ENCODE data around the gene UMOD. TPM values are rescaled to one million over a fixed set of nuclear protein-coding genes. Genes with fewer than 3 reads are reported as not detected.

UMOD gene
- total RNA-seq, 6 donors from 2014 or later = not detected

DNA sequence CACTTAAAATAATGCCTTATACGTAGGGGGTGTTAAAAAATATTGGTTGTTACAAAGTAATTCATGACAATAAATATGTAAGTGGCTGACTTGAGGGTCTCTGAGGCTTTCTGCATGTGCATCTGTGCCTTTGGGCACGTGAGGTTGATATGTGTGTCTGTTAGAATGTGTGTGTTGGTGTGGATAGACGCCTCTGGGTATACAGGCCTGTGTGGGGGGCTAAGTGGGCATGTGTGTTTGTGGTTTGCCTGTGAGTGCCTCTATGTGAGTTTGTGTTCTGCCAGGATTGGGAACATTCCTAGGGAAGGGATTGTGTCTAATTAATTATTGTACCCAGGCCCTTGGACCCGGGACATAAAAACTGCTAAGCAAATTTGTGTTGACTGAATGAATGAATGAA is 44.2 kb downstream of the UMOD start:
- 67 to 70% methylated on average over 4 of the region's 4 CpGs for WGBS, 2 donors
- Histone ChIP-seq H3K36me3 (no peaks in the 10 kb centered on the region), H3K27me3 (no peaks in the 10 kb centered on the region), H3K9me3 (no peaks in the 10 kb centered on the region), H3K4me1 (no peaks in the 10 kb centered on the region), H3K4me3 (no peak overlapping the region), H3K27ac (no peak overlapping the region)
- TF ChIP-seq CTCF (IDR thresholded peaks at IDR 0.05) (no peak), EP300 (IDR thresholded peaks at IDR 0.05) (no peak)
- DNase-seq (no peak), ATAC-seq (ENCODE audit: low FRiP score in 2 of 2) (no peak)

DNA sequence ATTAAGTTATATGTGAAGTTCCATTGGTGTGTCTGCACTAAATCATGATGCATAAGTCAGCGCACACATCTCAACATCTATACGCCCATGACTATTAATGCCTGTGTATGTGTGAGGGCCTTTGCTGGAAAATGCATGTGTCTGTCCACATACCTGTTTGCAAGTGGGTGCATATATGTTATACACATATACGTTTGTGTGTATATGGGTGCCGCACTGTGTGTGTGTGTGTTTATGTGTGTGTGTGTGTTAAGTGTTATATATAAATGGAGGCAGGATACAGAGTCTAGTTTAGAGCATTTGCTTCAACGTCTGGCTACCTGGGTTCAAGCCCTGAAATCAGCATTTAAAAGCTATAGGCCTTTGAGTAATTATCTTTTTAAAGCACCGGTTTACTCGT is 44.7 kb downstream of the UMOD start:
- WGBS, 2 donors = 87 to 91% methylated on average over 7 of the region's 7 CpGs
- Histone ChIP-seq H3K4me3 (no peak overlapping the region), H3K9me3 (no peaks in the 10 kb centered on the region), H3K36me3 (no peaks in the 10 kb centered on the region), H3K27me3 (no peaks in the 10 kb centered on the region), H3K27ac (no peak overlapping the region), H3K4me1 (no peaks in the 10 kb centered on the region)
- TF ChIP-seq EP300 (IDR thresholded peaks at IDR 0.05) (no peak), POLR2A (IDR thresholded peaks at IDR 0.05) (no peak), CTCF (IDR thresholded peaks at IDR 0.05) (no peak), POLR2AphosphoS5 (IDR thresholded peaks at IDR 0.05) (no peak)
- ATAC-seq (ENCODE audit: low FRiP score in 2 of 2) = no peak
- DNase-seq = no peak

- no peaks in the 10 kb centered on the region for H3K36me3 ChIP-seq
- no peaks in the 10 kb centered on the region for H3K27me3 ChIP-seq
- ATAC-seq (ENCODE audit: low FRiP score in 2 of 2) (no peak), DNase-seq (no peak)
- TF ChIP-seq POLR2A (IDR thresholded peaks at IDR 0.05) (no peak), CTCF (IDR thresholded peaks at IDR 0.05) (no peak), EP300 (IDR thresholded peaks at IDR 0.05) (no peak), POLR2AphosphoS5 (IDR thresholded peaks at IDR 0.05) (no peak)
- WGBS, 2 donors = 67 to 81% methylated on average over 1 of the region's 1 CpG
- H3K27ac ChIP-seq = no peak overlapping the region
- no peak overlapping the region for H3K4me3 ChIP-seq
- H3K9me3 ChIP-seq = no peaks in the 10 kb centered on the region
- H3K4me1 ChIP-seq = no peaks in the 10 kb centered on the region
Measured at GRCh38 chr16:20307240-20307671, 45.3 kb downstream of the UMOD start.

DNA sequence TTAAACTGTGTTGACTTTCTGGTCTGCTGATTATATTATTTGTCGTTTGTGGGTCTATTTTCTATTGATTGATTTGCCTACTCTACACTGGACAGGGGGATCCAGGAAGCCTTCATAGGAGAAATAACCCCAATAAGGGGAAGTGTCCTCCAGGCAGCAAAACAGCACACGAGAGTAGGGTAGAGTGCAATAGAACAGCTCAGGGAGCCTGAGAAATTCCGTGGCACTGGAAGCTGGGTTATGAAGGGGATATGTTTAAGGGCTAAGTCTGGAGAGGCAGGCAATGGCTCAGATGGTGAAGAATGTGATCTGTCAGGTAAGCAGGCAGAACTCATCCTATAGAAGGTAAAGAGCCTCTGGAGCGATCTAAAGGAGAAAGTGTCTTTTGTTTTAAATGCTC is 46.1 kb downstream of the UMOD start:
- DNase-seq = no peak
- no peaks in the 10 kb centered on the region for H3K36me3 ChIP-seq
- ATAC-seq (ENCODE audit: low FRiP score in 2 of 2) = no peak
- TF ChIP-seq POLR2A (IDR thresholded peaks at IDR 0.05) (no peak), CTCF (IDR thresholded peaks at IDR 0.05) (no peak), EP300 (IDR thresholded peaks at IDR 0.05) (no peak), POLR2AphosphoS5 (IDR thresholded peaks at IDR 0.05) (no peak)
- H3K9me3 ChIP-seq = no peaks in the 10 kb centered on the region
- no peak overlapping the region for H3K4me3 ChIP-seq
- 57 to 62% methylated on average over 4 of the region's 4 CpGs for WGBS, 2 donors
- H3K4me1 ChIP-seq = no peaks in the 10 kb centered on the region
- H3K27me3 ChIP-seq = no peaks in the 10 kb centered on the region
- no peak overlapping the region for H3K27ac ChIP-seq

DNA sequence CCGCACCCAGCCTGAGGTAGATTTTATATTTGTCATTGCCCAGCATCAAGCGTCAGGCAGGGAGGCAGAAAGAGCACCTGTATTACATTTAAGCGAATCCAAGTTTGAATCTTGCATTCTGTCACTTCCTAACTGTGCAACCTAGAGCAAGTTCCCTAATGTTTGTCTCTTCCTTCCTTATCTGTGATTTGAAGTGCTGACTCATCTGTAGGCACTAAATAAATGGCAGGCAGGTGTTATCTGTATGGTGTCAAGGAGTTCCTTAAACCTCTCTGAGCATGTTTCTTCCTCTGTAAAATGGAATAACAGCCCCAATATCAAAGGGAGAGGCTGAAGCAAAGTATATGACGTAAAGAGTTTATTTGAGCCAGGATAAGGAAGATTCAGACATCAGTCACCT is 49.5 kb downstream of the UMOD start:
- Histone ChIP-seq H3K27ac (no peak overlapping the region), H3K4me3 (no peak overlapping the region), H3K4me1 (no peaks in the 10 kb centered on the region), H3K27me3 (no peaks in the 10 kb centered on the region), H3K9me3 (no peaks in the 10 kb centered on the region), H3K36me3 (no peaks in the 10 kb centered on the region)
- DNase-seq (no peak), ATAC-seq (ENCODE audit: low FRiP score in 2 of 2) (no peak)
- 49 to 64% methylated on average over 4 of the region's 4 CpGs for WGBS, 2 donors
- TF ChIP-seq POLR2A (IDR thresholded peaks at IDR 0.05) = no peak
- TF ChIP-seq EP300 (IDR thresholded peaks at IDR 0.05) = no peak
- no peak for TF ChIP-seq CTCF (IDR thresholded peaks at IDR 0.05)
- TF ChIP-seq POLR2AphosphoS5 (IDR thresholded peaks at IDR 0.05) = no peak

Data from upper lobe of left lung (tissue), 6 donors.